ENCODE results near the gene BRINP3. TPM values are rescaled to one million over a fixed set of nuclear protein-coding genes. Genes with fewer than 3 reads are reported as not detected.

BRINP3 gene
- total RNA-seq, 2 donors from 2014 or later, result 19.1 to 19.6 TPM

- peak; percentile 53 for DNase-seq
- Histone ChIP-seq H3K4me3 (peak overlapping the region; percentile 37), H3K27me3 (no peaks in the 10 kb centered on the region), H3K9ac (ENCODE audit: low read depth in 2 of 2, low read length in 2 of 2) (peak overlapping the region; percentile 44 to 96), H3K4me1 (no peaks in the 10 kb centered on the region), H3K36me3 (no peaks in the 10 kb centered on the region), H3K27ac (peak overlapping the region; percentile 76), H3K9me3 (no peaks in the 10 kb centered on the region)
- intact Hi-C loops (cut with DNase I), result no loop called here
- no peak for TF ChIP-seq CTCF (IDR thresholded peaks at IDR 0.05)
Observed at GRCh38 chr1:190478149-190479049, 735 bp upstream of the BRINP3 start.

GRCh38 chr1:190476806-190477205 lies 858 bp downstream of the BRINP3 start:
- Histone ChIP-seq H3K9ac (ENCODE audit: low read depth in 2 of 2, low read length in 2 of 2) (peak overlapping the region in 1 of 2 donors; percentile 96), H3K4me1 (no peaks in the 10 kb centered on the region), H3K27ac (peak overlapping the region; percentile 76), H3K27me3 (no peaks in the 10 kb centered on the region), H3K9me3 (no peaks in the 10 kb centered on the region), H3K4me3 (no peak overlapping the region), H3K36me3 (no peaks in the 10 kb centered on the region)
- DNase-seq, result no peak
- no peak for TF ChIP-seq CTCF (IDR thresholded peaks at IDR 0.05)
- intact Hi-C loops (cut with DNase I), result no loop called here

- TF ChIP-seq CTCF (IDR thresholded peaks at IDR 0.05), result no peak
- H3K9ac ChIP-seq (ENCODE audit: low read depth in 2 of 2, low read length in 2 of 2), result peak overlapping the region in 1 of 2 donors; percentile 96
- DNase-seq, result peak; percentile 20
- no peaks in the 10 kb centered on the region for H3K4me1 ChIP-seq
- no peaks in the 10 kb centered on the region for H3K36me3 ChIP-seq
- peak overlapping the region; percentile 33 for H3K4me3 ChIP-seq
- no peaks in the 10 kb centered on the region for H3K27me3 ChIP-seq
- intact Hi-C loops (cut with DNase I), result no loop called here
- no peaks in the 10 kb centered on the region for H3K9me3 ChIP-seq
- H3K27ac ChIP-seq, result peak overlapping the region; percentile 81
Observed at GRCh38 chr1:190476321-190476720, 1.3 kb downstream of the BRINP3 start.

GRCh38 chr1:190475421-190476141 lies 2.1 kb downstream of the BRINP3 start:
- intact Hi-C loops (cut with DNase I), result no loop called here
- H3K9ac ChIP-seq (ENCODE audit: low read depth in 2 of 2, low read length in 2 of 2), result peak overlapping the region; percentile 62 to 96
- DNase-seq, result peak; percentile 66
- H3K4me3 ChIP-seq, result peak overlapping the region; percentile 33
- peak overlapping the region; percentile 81 for H3K27ac ChIP-seq
- no peaks in the 10 kb centered on the region for H3K36me3 ChIP-seq
- no peaks in the 10 kb centered on the region for H3K4me1 ChIP-seq
- TF ChIP-seq CTCF (IDR thresholded peaks at IDR 0.05), result no peak
- no peaks in the 10 kb centered on the region for H3K27me3 ChIP-seq
- H3K9me3 ChIP-seq, result no peaks in the 10 kb centered on the region

- intact Hi-C loops (cut with DNase I), result no loop called here
- Histone ChIP-seq H3K27ac (peak overlapping the region; percentile 81), H3K36me3 (no peaks in the 10 kb centered on the region), H3K9me3 (no peaks in the 10 kb centered on the region), H3K4me3 (peak overlapping the region; percentile 33), H3K27me3 (no peaks in the 10 kb centered on the region), H3K9ac (ENCODE audit: low read depth in 2 of 2, low read length in 2 of 2) (peak overlapping the region; percentile 62 to 96), H3K4me1 (no peaks in the 10 kb centered on the region)
- TF ChIP-seq CTCF (IDR thresholded peaks at IDR 0.05), result no peak
- peak; percentile 75 for DNase-seq
Observed at GRCh38 chr1:190474650-190475211, 2.9 kb downstream of the BRINP3 start.
